ENCODE measurements around the gene PHACTR1. TPM values are rescaled to one million over a fixed set of nuclear protein-coding genes. Genes with fewer than 3 reads are reported as not detected.
"Not testable (repeated sequence)": the region's sequence is repeated elsewhere in the genome, so short reads cannot be mapped to it uniquely, and the experiment has no call there.

PHACTR1 gene
- total RNA-seq, 1 donor from 2014 or later = 85.9 TPM

GRCh38 chr6:12944001-12944400, 227.4 kb downstream of the PHACTR1 start:
- no peaks in the 10 kb centered on the region for H3K4me1 ChIP-seq
- H3K36me3 ChIP-seq = no peaks in the 10 kb centered on the region
- intact Hi-C loops (cut with micrococcal nuclease) = no loop called here
- H3K27ac ChIP-seq (replicated peaks) = no peak overlapping the region
- no peaks in the 10 kb centered on the region for H3K27me3 ChIP-seq (ENCODE audit: low read depth)
- no peaks in the 10 kb centered on the region for H3K9me3 ChIP-seq (replicated peaks)
- no peak for TF ChIP-seq CTCF (IDR thresholded peaks at IDR 0.05; ENCODE audit: borderline replicate concordance)
- DNase-seq = no peak
- no peak overlapping the region for H3K4me3 ChIP-seq

DNA sequence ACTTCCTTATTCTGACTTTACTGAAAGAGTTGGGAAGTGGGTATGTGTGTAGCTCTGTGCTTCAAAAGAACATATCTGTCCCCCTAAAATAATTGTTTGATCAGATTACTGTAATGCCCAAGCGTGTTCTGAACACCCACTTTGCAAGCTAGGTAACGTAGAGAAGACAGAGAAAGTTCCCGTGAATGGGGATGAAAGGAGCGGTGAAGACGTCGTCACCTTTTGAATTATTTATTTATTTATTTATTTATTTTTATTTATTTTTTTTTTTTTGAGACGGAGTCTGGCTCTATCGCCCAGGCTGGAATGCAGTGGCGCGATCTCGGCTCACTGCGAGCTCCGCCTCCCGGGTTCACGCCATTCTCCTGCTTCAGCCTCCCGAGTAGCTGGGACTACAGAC, 228.0 kb downstream of the PHACTR1 start:
- H3K4me1 ChIP-seq; H3K9me3 ChIP-seq (replicated peaks); H3K4me3 ChIP-seq; intact Hi-C loops (cut with micrococcal nuclease); DNase-seq; H3K36me3 ChIP-seq; H3K27me3 ChIP-seq (ENCODE audit: low read depth); H3K27ac ChIP-seq (replicated peaks): not testable (repeated sequence)

- H3K9me3 ChIP-seq (replicated peaks) = no peaks in the 10 kb centered on the region
- no peaks in the 10 kb centered on the region for H3K27me3 ChIP-seq (ENCODE audit: low read depth)
- no peaks in the 10 kb centered on the region for H3K36me3 ChIP-seq
- no peak for TF ChIP-seq CTCF (IDR thresholded peaks at IDR 0.05; ENCODE audit: borderline replicate concordance)
- no peak for DNase-seq
- H3K27ac ChIP-seq (replicated peaks) = no peak overlapping the region
- H3K4me3 ChIP-seq = no peak overlapping the region
- H3K4me1 ChIP-seq = peaks cover 9% of the 10 kb centered on the region
- intact Hi-C loops (cut with micrococcal nuclease) = no loop called here
Observed at GRCh38 chr6:12947151-12947871, 230.7 kb downstream of the PHACTR1 start.

DNA sequence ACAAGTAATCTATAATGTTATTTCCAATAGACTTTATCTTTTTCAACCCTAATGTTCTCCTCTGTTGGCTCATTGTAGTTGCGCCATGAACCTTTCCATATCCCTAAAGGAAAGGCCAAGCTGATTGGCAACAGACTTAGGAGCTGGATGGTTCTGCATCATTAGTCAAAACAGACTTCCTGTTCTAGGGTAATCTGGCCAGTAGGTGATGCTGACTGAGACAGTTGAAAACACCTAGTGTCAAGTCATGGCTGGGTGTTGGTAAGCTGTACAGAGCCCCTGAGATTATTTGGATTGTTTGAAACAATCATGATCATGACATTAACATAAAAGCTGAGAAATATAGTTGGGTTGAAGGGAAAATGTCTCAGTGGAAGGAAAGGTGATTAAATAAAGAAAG, 231.4 kb downstream of the PHACTR1 start:
- no peak overlapping the region for H3K4me3 ChIP-seq
- no peaks in the 10 kb centered on the region for H3K36me3 ChIP-seq
- no peak overlapping the region for H3K27ac ChIP-seq (replicated peaks)
- H3K9me3 ChIP-seq (replicated peaks) = no peaks in the 10 kb centered on the region
- no peaks in the 10 kb centered on the region for H3K27me3 ChIP-seq (ENCODE audit: low read depth)
- intact Hi-C loops (cut with micrococcal nuclease) = no loop called here
- peaks cover 12% of the 10 kb centered on the region for H3K4me1 ChIP-seq
- TF ChIP-seq CTCF (IDR thresholded peaks at IDR 0.05; ENCODE audit: borderline replicate concordance) = no peak
- DNase-seq = no peak

DNA sequence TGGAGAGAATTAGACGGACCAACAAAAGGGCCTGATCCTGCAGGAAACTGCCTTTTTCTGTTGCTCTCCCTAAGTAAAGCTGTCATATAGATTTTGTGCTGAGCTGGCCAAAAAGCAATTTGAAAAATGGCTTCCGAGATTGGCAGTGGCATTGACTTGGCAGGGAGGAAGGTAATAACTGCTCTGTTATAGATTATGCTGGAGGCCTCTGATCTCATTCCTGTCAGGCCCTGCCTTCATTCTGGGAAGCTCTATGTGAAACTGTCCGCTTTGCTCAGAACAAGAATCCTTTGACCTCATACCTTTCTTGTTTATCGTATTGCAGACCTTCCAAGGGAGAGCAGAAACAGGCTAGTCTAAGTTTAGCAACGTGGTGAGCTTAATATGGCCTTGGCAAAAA, 234.4 kb downstream of the PHACTR1 start:
- Histone ChIP-seq H3K9me3 (replicated peaks) (no peaks in the 10 kb centered on the region), H3K36me3 (no peaks in the 10 kb centered on the region), H3K27ac (replicated peaks) (peak overlapping the region; percentile 21), H3K4me1 (peaks cover 22% of the 10 kb centered on the region), H3K4me3 (no peak overlapping the region), H3K27me3 (ENCODE audit: low read depth) (no peaks in the 10 kb centered on the region)
- intact Hi-C loops (cut with micrococcal nuclease) = no loop called here
- TF ChIP-seq CTCF (IDR thresholded peaks at IDR 0.05; ENCODE audit: borderline replicate concordance) = no peak
- DNase-seq = no peak

GRCh38 chr6:12951415-12951814, 234.8 kb downstream of the PHACTR1 start:
- no peaks in the 10 kb centered on the region for H3K9me3 ChIP-seq (replicated peaks)
- no peak overlapping the region for H3K4me3 ChIP-seq
- intact Hi-C loops (cut with micrococcal nuclease) = no loop called here
- H3K27ac ChIP-seq (replicated peaks) = peak overlapping the region; percentile 21
- H3K27me3 ChIP-seq (ENCODE audit: low read depth) = no peaks in the 10 kb centered on the region
- TF ChIP-seq CTCF (IDR thresholded peaks at IDR 0.05; ENCODE audit: borderline replicate concordance) = no peak
- no peak for DNase-seq
- H3K4me1 ChIP-seq = peaks cover 22% of the 10 kb centered on the region
- no peaks in the 10 kb centered on the region for H3K36me3 ChIP-seq

Measured in left ventricle myocardium inferior (tissue), 1 donor.